H9 (cell line): ENCODE measurements around the gene POLR2J2. TPM values are rescaled to one million over a fixed set of nuclear protein-coding genes. Genes with fewer than 3 reads are reported as not detected.
"Not testable (repeated sequence)": the region's sequence is repeated elsewhere in the genome, so short reads cannot be mapped to it uniquely, and the experiment has no call there.

ENCODE experiments used
- DNase-seq: peaks from one replicate; pipeline ENCODE4 v3.0.0-alpha.2; 2017
- H2AFZ ChIP-seq: one replicate; pipeline ENCODE4 v1.6.1; 2013; ENCODE audit warnings: mild to moderate bottlenecking, low read length, control low read depth, moderate library complexity
- H2AK5ac ChIP-seq: 2 replicates; pipeline ENCODE4 v1.6.1; 2013; ENCODE audit warnings: low read length, control low read depth, mixed read lengths; ENCODE audit not compliant: insufficient read length
- H2BK120ac ChIP-seq: one replicate; pipeline ENCODE4 v1.6.1; 2013; ENCODE audit warnings: low read depth, mild to moderate bottlenecking, low read length, control low read depth, inconsistent platforms; ENCODE audit not compliant: poor library complexity, severe bottlenecking
- H2BK12ac ChIP-seq: 2 replicates; pipeline ENCODE4 v1.6.1; 2013; ENCODE audit warnings: low read length, control low read depth, mixed read lengths, low read depth; ENCODE audit not compliant: insufficient read length
- H2BK15ac ChIP-seq: 2 replicates; pipeline ENCODE4 v1.6.1; 2013; ENCODE audit warnings: low read depth, low read length, control low read depth
- H2BK20ac ChIP-seq: one replicate; pipeline ENCODE4 v1.6.1; 2013; ENCODE audit warnings: low read depth, mild to moderate bottlenecking, low read length, control low read depth, inconsistent platforms; ENCODE audit not compliant: poor library complexity, severe bottlenecking
- H2BK5ac ChIP-seq: 2 replicates; pipeline ENCODE4 v1.6.1; 2013; ENCODE audit warnings: low read length, control low read depth, mixed read lengths; ENCODE audit not compliant: insufficient read length
- H3K14ac ChIP-seq: 2 replicates; pipeline ENCODE4 v1.6.1; 2013; ENCODE audit warnings: low read length, control low read depth; ENCODE audit not compliant: insufficient read depth
- H3K18ac ChIP-seq: 2 replicates; pipeline ENCODE4 v1.6.1; 2013; ENCODE audit warnings: low read depth, mild to moderate bottlenecking, mixed read lengths, low read length, control low read depth; ENCODE audit not compliant: insufficient read length
- H3K23ac ChIP-seq: 2 replicates; pipeline ENCODE4 v1.6.1; 2013; ENCODE audit warnings: low read length, control low read depth, mixed read lengths, low read depth; ENCODE audit not compliant: insufficient read length
- H3K23me2 ChIP-seq: 2 replicates; pipeline ENCODE4 v1.6.1; 2013; ENCODE audit warnings: low read depth, mild to moderate bottlenecking, mixed read lengths, low read length, control low read depth; ENCODE audit not compliant: insufficient read length, poor library complexity, severe bottlenecking
- H3K27ac ChIP-seq: 2 replicates; pipeline ENCODE4 v1.5.1; 2013; ENCODE audit warnings: low read length, control low read depth, mixed read lengths, low read depth; ENCODE audit not compliant: insufficient read length
- H3K27me3 ChIP-seq: 2 replicates; pipeline ENCODE4 v1.6.1; 2013; ENCODE audit warnings: low read length, control low read depth, inconsistent platforms; ENCODE audit not compliant: insufficient read depth
- H3K4ac ChIP-seq: 2 replicates; pipeline ENCODE4 v1.6.1; 2013; ENCODE audit warnings: low read depth, mild to moderate bottlenecking, control low read depth, inconsistent platforms, low read length, moderate library complexity
- H3K4me1 ChIP-seq: 2 replicates; pipeline ENCODE4 v1.6.1; 2013; ENCODE audit warnings: low read length, control low read depth, inconsistent platforms; ENCODE audit not compliant: insufficient read depth
- H3K4me2 ChIP-seq: 2 replicates; pipeline ENCODE4 v1.6.1; 2013; ENCODE audit warnings: low read length, control low read depth, mixed read lengths; ENCODE audit not compliant: insufficient read length, insufficient read depth
- H3K56ac ChIP-seq: 2 replicates; pipeline ENCODE4 v1.6.1; 2013; ENCODE audit warnings: low read depth, mild to moderate bottlenecking, mixed read lengths, low read length, control low read depth; ENCODE audit not compliant: insufficient read length
- H3K79me1 ChIP-seq: 2 replicates; pipeline ENCODE4 v1.6.1; 2013; ENCODE audit warnings: low read depth, mild to moderate bottlenecking, moderate library complexity, low read length, control low read depth, inconsistent platforms; ENCODE audit not compliant: insufficient read depth, poor library complexity, severe bottlenecking
- H3K79me2 ChIP-seq: 2 replicates; pipeline ENCODE4 v1.6.1; 2013; ENCODE audit warnings: low read length, control low read depth, inconsistent platforms; ENCODE audit not compliant: insufficient read depth
- H3K9ac ChIP-seq: 2 replicates; pipeline ENCODE4 v1.6.1; 2013; ENCODE audit warnings: low read length, control low read depth, mixed read lengths; ENCODE audit not compliant: insufficient read length; ENCODE audit errors: extremely low read depth
- H3K9me3 ChIP-seq: one replicate; pipeline ENCODE4 v1.6.1; 2013; ENCODE audit warnings: low read depth, low read length, inconsistent platforms; ENCODE audit not compliant: control insufficient read depth
- H3T11ph ChIP-seq: one replicate; pipeline ENCODE4 v1.6.1; 2013; ENCODE audit warnings: mild to moderate bottlenecking, low read length, control low read depth, inconsistent platforms
- H4K20me1 ChIP-seq: one replicate; pipeline ENCODE4 v1.6.1; 2013; ENCODE audit not compliant: control insufficient read depth, insufficient read length, insufficient read depth
- H4K5ac ChIP-seq: 2 replicates; pipeline ENCODE4 v1.6.1; 2013; ENCODE audit warnings: low read depth, mild to moderate bottlenecking, mixed read lengths, low read length, control low read depth; ENCODE audit not compliant: insufficient read length
- H4K8ac ChIP-seq: replicated peaks from 2 replicates; pipeline ENCODE4 v1.6.1; 2013; ENCODE audit warnings: low read length, control low read depth, mixed read lengths, low read depth; ENCODE audit not compliant: insufficient read length
- H4K91ac ChIP-seq: 2 replicates; pipeline ENCODE4 v1.6.1; 2013; ENCODE audit warnings: low read depth, mild to moderate bottlenecking, moderate library complexity, mixed read lengths, low read length, control low read depth; ENCODE audit not compliant: insufficient read length
- H3K27ac Mint-ChIP-seq, 3 experiments: 2 replicates in 2 of 3; 3 replicates in 1 of 3; pipeline ENCODE4 v1.8.0; 2020 to 2021; ENCODE audit warnings: mixed read lengths in 3 of 3, mild to moderate bottlenecking in 1 of 3, moderate library complexity in 1 of 3
- H3K27me3 Mint-ChIP-seq: 2 replicates; pipeline ENCODE4 v1.8.0; 2021; ENCODE audit warnings: low read depth, mild to moderate bottlenecking, moderate library complexity, mixed read lengths
- H3K36me3 Mint-ChIP-seq, 3 experiments: 2 replicates in 2 of 3; 3 replicates in 1 of 3; pipeline ENCODE4 v1.8.0; 2020 to 2021; ENCODE audit warnings: low read depth in 3 of 3, mixed read lengths in 3 of 3; ENCODE audit not compliant: insufficient read depth in 1 of 3
- H3K4me1 Mint-ChIP-seq, 2 experiments: 2 replicates each; pipeline ENCODE4 v1.8.0; 2020; ENCODE audit warnings: mixed read lengths in 2 of 2
- H3K4me3 Mint-ChIP-seq, 2 experiments: 2 replicates in 1 of 2; 3 replicates in 1 of 2; pipeline ENCODE4 v1.8.0; 2020 to 2021; ENCODE audit warnings: mild to moderate bottlenecking in 2 of 2, mixed read lengths in 2 of 2, moderate library complexity in 1 of 2
- H3K9me3 Mint-ChIP-seq, 2 experiments: 2 replicates in 1 of 2; 3 replicates in 1 of 2; pipeline ENCODE4 v1.8.0; 2020; ENCODE audit warnings: mild to moderate bottlenecking in 2 of 2, mixed read lengths in 2 of 2, moderate library complexity in 1 of 2
- WGBS: extraction: QIAGEN DNeasy Blood & Tissue Kit; methylation state at CpG from one replicate; pipeline ENCODE4 v1.1.7; 2013; ENCODE audit warnings: missing lambda C conversion rate, low lambda C conversion rate, mixed read lengths; ENCODE audit not compliant: insufficient read length; ENCODE audit errors: extremely low coverage; 5-methylcytosine and 5-hydroxymethylcytosine counted together
- total RNA-seq: library from RNA; stranded (reverse); gene quantifications from 2 replicates; pipeline ENCODE4 v1.2.1, GENCODE V29; 2021

Gene POLR2J2
- total RNA-seq, 1 experiment from 2014 or later, result 3.6 TPM

- not testable (repeated sequence) for H3K4me3 Mint-ChIP-seq, H3K27ac ChIP-seq, H3T11ph ChIP-seq, H3K9me3 ChIP-seq, H3K27me3 ChIP-seq, H3K18ac ChIP-seq, H2BK5ac ChIP-seq, H2AFZ ChIP-seq, H3K4me1 ChIP-seq, H3K4ac ChIP-seq, H4K8ac ChIP-seq, H2BK20ac ChIP-seq, H4K91ac ChIP-seq, H4K5ac ChIP-seq, H2AK5ac ChIP-seq, H2BK12ac ChIP-seq, H3K79me1 ChIP-seq, H2BK120ac ChIP-seq, H3K9me3 Mint-ChIP-seq, H3K27me3 Mint-ChIP-seq, H4K20me1 ChIP-seq, H3K23ac ChIP-seq, H3K9ac ChIP-seq, DNase-seq, H3K4me1 Mint-ChIP-seq, H3K4me2 ChIP-seq, H3K36me3 Mint-ChIP-seq, H3K14ac ChIP-seq, H3K27ac Mint-ChIP-seq, H3K56ac ChIP-seq, H2BK15ac ChIP-seq, H3K79me2 ChIP-seq, H3K23me2 ChIP-seq
- WGBS, result no CpG with 5 or more reads among the region's 3 CpGs
These were observed 44.3 kb upstream of the POLR2J2 start for GRCh38 chr7:102715718-102716117.

GRCh38 chr7:102714774-102715522 is 43.5 kb upstream of the POLR2J2 start:
- WGBS, result no CpG with 5 or more reads among the region's 6 CpGs
- not testable (repeated sequence) for H3K4me1 ChIP-seq, H3K9me3 ChIP-seq, H2BK12ac ChIP-seq, DNase-seq, H2AK5ac ChIP-seq, H3K23ac ChIP-seq, H3K27ac ChIP-seq, H2BK120ac ChIP-seq, H3K79me2 ChIP-seq, H3K9me3 Mint-ChIP-seq, H4K91ac ChIP-seq, H4K5ac ChIP-seq, H4K20me1 ChIP-seq, H3K14ac ChIP-seq, H3K27me3 Mint-ChIP-seq, H3K56ac ChIP-seq, H3K4me3 Mint-ChIP-seq, H2BK15ac ChIP-seq, H4K8ac ChIP-seq, H3K9ac ChIP-seq, H3K18ac ChIP-seq, H2BK20ac ChIP-seq, H3K36me3 Mint-ChIP-seq, H2BK5ac ChIP-seq, H3T11ph ChIP-seq, H3K27ac Mint-ChIP-seq, H3K23me2 ChIP-seq, H3K27me3 ChIP-seq, H3K4ac ChIP-seq, H3K4me1 Mint-ChIP-seq, H3K79me1 ChIP-seq, H3K4me2 ChIP-seq, H2AFZ ChIP-seq
